ENCODE results near the gene SCNN1G.

GRCh38 chr16:23148513-23149266, 33.9 kb upstream of the SCNN1G start:
- no peak for TF ChIP-seq EZH2 (IDR thresholded peaks at IDR 0.05; ENCODE audit: borderline replicate concordance, low read depth, low read length, severe bottlenecking)
- TF ChIP-seq, protein P1, sequence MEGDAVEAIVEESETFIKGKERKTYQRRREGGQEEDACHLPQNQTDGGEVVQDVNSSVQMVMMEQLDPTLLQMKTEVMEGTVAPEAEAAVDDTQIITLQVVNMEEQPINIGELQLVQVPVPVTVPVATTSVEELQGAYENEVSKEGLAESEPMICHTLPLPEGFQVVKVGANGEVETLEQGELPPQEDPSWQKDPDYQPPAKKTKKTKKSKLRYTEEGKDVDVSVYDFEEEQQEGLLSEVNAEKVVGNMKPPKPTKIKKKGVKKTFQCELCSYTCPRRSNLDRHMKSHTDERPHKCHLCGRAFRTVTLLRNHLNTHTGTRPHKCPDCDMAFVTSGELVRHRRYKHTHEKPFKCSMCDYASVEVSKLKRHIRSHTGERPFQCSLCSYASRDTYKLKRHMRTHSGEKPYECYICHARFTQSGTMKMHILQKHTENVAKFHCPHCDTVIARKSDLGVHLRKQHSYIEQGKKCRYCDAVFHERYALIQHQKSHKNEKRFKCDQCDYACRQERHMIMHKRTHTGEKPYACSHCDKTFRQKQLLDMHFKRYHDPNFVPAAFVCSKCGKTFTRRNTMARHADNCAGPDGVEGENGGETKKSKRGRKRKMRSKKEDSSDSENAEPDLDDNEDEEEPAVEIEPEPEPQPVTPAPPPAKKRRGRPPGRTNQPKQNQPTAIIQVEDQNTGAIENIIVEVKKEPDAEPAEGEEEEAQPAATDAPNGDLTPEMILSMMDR (IDR thresholded peaks at IDR 0.05; ENCODE audit: borderline replicate concordance, extremely low read depth, low read length, poor library complexity, severe bottlenecking): no peak
